ENCODE measurements around the gene ACOXL.

ACOXL gene

GRCh38 chr2:110751642-110752041 lies 19.3 kb downstream of the ACOXL start:
- H3K27ac ChIP-seq (ENCODE audit: insufficient read depth, low read depth, low read length, poor library complexity, severe bottlenecking): no peak overlapping the region
- WGBS, 2 experiments: 93 to 100% methylated on average over 1 to 3 of the region's 3 CpGs
- H3K36me3 ChIP-seq (ENCODE audit: control insufficient read depth, insufficient read depth, low read length): no peaks in the 10 kb centered on the region
- H3K27me3 ChIP-seq (ENCODE audit: control insufficient read depth, insufficient read depth, low read length, poor library complexity, severe bottlenecking): no peaks in the 10 kb centered on the region
- peaks cover 10% of the 10 kb centered on the region for H3K4me1 ChIP-seq (ENCODE audit: control insufficient read depth, insufficient read depth, low read length)
- no peak overlapping the region for H3K4me3 ChIP-seq (ENCODE audit: insufficient read depth, low read depth, low read length)
- H3K9me3 ChIP-seq (ENCODE audit: control insufficient read depth, low read length): no peaks in the 10 kb centered on the region

GRCh38 chr2:110752871-110753270 lies 20.5 kb downstream of the ACOXL start:
- H3K9me3 ChIP-seq (ENCODE audit: control insufficient read depth, low read length): no peaks in the 10 kb centered on the region
- no peaks in the 10 kb centered on the region for H3K36me3 ChIP-seq (ENCODE audit: control insufficient read depth, insufficient read depth, low read length)
- H3K27me3 ChIP-seq (ENCODE audit: control insufficient read depth, insufficient read depth, low read length, poor library complexity, severe bottlenecking): no peaks in the 10 kb centered on the region
- H3K4me1 ChIP-seq (ENCODE audit: control insufficient read depth, insufficient read depth, low read length): peaks cover 10% of the 10 kb centered on the region
- no peak overlapping the region for H3K4me3 ChIP-seq (ENCODE audit: insufficient read depth, low read depth, low read length)
- H3K27ac ChIP-seq (ENCODE audit: insufficient read depth, low read depth, low read length, poor library complexity, severe bottlenecking): no peak overlapping the region
- 84 to 86% methylated on average over 2 of the region's 2 CpGs for WGBS, 2 experiments

GRCh38 chr2:110755491-110756078 lies 23.2 kb downstream of the ACOXL start:
- Histone ChIP-seq H3K4me3 (ENCODE audit: insufficient read depth, low read depth, low read length) (no peak overlapping the region), H3K27ac (ENCODE audit: insufficient read depth, low read depth, low read length, poor library complexity, severe bottlenecking) (no peak overlapping the region), H3K4me1 (ENCODE audit: control insufficient read depth, insufficient read depth, low read length) (peaks cover 4% of the 10 kb centered on the region), H3K36me3 (ENCODE audit: control insufficient read depth, insufficient read depth, low read length) (no peaks in the 10 kb centered on the region), H3K9me3 (ENCODE audit: control insufficient read depth, low read length) (no peaks in the 10 kb centered on the region), H3K27me3 (ENCODE audit: control insufficient read depth, insufficient read depth, low read length, poor library complexity, severe bottlenecking) (no peaks in the 10 kb centered on the region)
- WGBS, 2 experiments: 76 to 94% methylated on average over 2 to 4 of the region's 4 CpGs

DNA sequence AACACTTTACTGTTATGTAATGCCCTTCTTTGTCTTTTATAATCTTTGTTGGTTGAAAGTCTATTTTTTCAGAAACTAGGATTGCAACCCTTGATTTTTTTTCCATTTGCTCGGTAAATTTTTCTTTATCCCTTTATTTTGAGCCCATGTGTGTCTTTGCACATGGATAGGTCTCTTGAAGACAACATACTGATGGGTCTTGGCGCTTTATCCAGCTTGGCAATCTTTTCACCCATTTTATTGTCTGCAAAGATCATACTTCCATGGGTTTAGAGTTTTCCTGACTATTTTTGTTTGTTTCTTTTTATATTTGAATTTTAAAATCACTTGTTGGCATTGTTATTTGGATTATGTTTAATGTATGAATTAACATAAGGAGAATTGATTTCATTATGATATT lies 27.0 kb downstream of the ACOXL start:
- H3K36me3 ChIP-seq (ENCODE audit: control insufficient read depth, insufficient read depth, low read length): no peaks in the 10 kb centered on the region
- no peaks in the 10 kb centered on the region for H3K9me3 ChIP-seq (ENCODE audit: control insufficient read depth, low read length)
- no peaks in the 10 kb centered on the region for H3K27me3 ChIP-seq (ENCODE audit: control insufficient read depth, insufficient read depth, low read length, poor library complexity, severe bottlenecking)
- 95 to 96% methylated on average over 2 of the region's 2 CpGs for WGBS, 2 experiments
- no peak overlapping the region for H3K4me3 ChIP-seq (ENCODE audit: insufficient read depth, low read depth, low read length)
- no peaks in the 10 kb centered on the region for H3K4me1 ChIP-seq (ENCODE audit: control insufficient read depth, insufficient read depth, low read length)
- H3K27ac ChIP-seq (ENCODE audit: insufficient read depth, low read depth, low read length, poor library complexity, severe bottlenecking): no peak overlapping the region

- H3K4me1 ChIP-seq (ENCODE audit: control insufficient read depth, insufficient read depth, low read length): peaks cover 8% of the 10 kb centered on the region
- no peaks in the 10 kb centered on the region for H3K27me3 ChIP-seq (ENCODE audit: control insufficient read depth, insufficient read depth, low read length, poor library complexity, severe bottlenecking)
- H3K4me3 ChIP-seq (ENCODE audit: insufficient read depth, low read depth, low read length): no peak overlapping the region
- H3K9me3 ChIP-seq (ENCODE audit: control insufficient read depth, low read length): no peaks in the 10 kb centered on the region
- no peaks in the 10 kb centered on the region for H3K36me3 ChIP-seq (ENCODE audit: control insufficient read depth, insufficient read depth, low read length)
- WGBS, 2 experiments: 100% methylated on average over 1 of the region's 1 CpG; no CpG with 5 or more reads in 1 of the 2 experiments
- H3K27ac ChIP-seq (ENCODE audit: insufficient read depth, low read depth, low read length, poor library complexity, severe bottlenecking): no peak overlapping the region
Observed at GRCh38 chr2:110764931-110765330, 32.6 kb downstream of the ACOXL start.

DNA sequence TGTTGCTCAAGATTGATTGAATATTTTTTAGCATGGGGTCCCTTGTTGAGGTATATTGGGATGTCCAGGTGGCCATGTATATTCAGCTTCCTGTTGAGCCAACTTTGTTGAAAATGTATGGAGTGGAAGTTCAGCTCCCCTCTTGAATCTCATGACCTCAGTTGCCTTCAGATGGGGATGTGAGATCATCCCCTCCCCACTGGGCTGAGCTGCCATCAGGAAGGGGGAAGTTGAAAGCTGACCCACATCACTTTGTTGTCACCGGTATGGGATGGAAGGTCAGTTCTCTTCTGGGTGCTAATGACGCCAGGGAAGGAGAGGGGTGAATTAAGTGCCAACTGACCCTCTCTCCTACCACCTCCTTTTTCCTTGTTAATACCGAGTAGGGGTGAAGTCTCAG lies 33.9 kb downstream of the ACOXL start:
- Histone ChIP-seq H3K9me3 (ENCODE audit: control insufficient read depth, low read length) (no peaks in the 10 kb centered on the region), H3K36me3 (ENCODE audit: control insufficient read depth, insufficient read depth, low read length) (no peaks in the 10 kb centered on the region), H3K27ac (ENCODE audit: insufficient read depth, low read depth, low read length, poor library complexity, severe bottlenecking) (no peak overlapping the region), H3K4me3 (ENCODE audit: insufficient read depth, low read depth, low read length) (no peak overlapping the region), H3K27me3 (ENCODE audit: control insufficient read depth, insufficient read depth, low read length, poor library complexity, severe bottlenecking) (no peaks in the 10 kb centered on the region), H3K4me1 (ENCODE audit: control insufficient read depth, insufficient read depth, low read length) (peaks cover 15% of the 10 kb centered on the region)
- WGBS, 2 experiments: 80 to 94% methylated on average over 1 to 2 of the region's 3 CpGs

DNA sequence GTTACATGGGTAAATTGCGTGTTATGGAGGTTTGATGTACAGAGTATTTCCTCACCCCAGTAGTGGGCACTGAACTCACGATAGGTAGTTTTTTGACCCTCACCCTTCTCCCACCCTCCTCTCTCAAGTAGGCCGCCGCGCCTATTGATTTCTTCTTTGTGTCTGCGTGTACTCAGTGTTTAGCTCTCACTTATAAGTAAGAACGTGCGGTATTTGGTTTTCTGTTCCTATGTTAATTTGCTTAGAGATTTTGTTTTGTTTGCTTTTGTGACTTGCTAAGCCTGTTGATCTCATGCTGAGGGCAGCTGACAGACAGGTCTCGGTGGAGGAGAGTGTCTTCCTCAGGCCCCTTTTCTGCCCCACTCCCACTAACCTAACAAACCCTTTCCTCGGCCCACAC lies 36.2 kb downstream of the ACOXL start:
- Histone ChIP-seq H3K27ac (ENCODE audit: insufficient read depth, low read depth, low read length, poor library complexity, severe bottlenecking) (no peak overlapping the region), H3K4me3 (ENCODE audit: insufficient read depth, low read depth, low read length) (no peak overlapping the region), H3K27me3 (ENCODE audit: control insufficient read depth, insufficient read depth, low read length, poor library complexity, severe bottlenecking) (peaks cover 6% of the 10 kb centered on the region), H3K4me1 (ENCODE audit: control insufficient read depth, insufficient read depth, low read length) (peaks cover 15% of the 10 kb centered on the region), H3K9me3 (ENCODE audit: control insufficient read depth, low read length) (no peaks in the 10 kb centered on the region), H3K36me3 (ENCODE audit: control insufficient read depth, insufficient read depth, low read length) (no peaks in the 10 kb centered on the region)
- 13 to 20% methylated on average over 8 of the region's 10 CpGs for WGBS, 2 experiments

GRCh38 chr2:110770404-110770958 lies 38.1 kb downstream of the ACOXL start:
- Histone ChIP-seq H3K9me3 (ENCODE audit: control insufficient read depth, low read length) (no peaks in the 10 kb centered on the region), H3K36me3 (ENCODE audit: control insufficient read depth, insufficient read depth, low read length) (no peaks in the 10 kb centered on the region), H3K4me3 (ENCODE audit: insufficient read depth, low read depth, low read length) (no peak overlapping the region), H3K4me1 (ENCODE audit: control insufficient read depth, insufficient read depth, low read length) (peaks cover 15% of the 10 kb centered on the region), H3K27ac (ENCODE audit: insufficient read depth, low read depth, low read length, poor library complexity, severe bottlenecking) (no peak overlapping the region), H3K27me3 (ENCODE audit: control insufficient read depth, insufficient read depth, low read length, poor library complexity, severe bottlenecking) (peaks cover 6% of the 10 kb centered on the region)
- WGBS, 2 experiments: 70 to 75% methylated on average over 16 of the region's 16 CpGs

DNA sequence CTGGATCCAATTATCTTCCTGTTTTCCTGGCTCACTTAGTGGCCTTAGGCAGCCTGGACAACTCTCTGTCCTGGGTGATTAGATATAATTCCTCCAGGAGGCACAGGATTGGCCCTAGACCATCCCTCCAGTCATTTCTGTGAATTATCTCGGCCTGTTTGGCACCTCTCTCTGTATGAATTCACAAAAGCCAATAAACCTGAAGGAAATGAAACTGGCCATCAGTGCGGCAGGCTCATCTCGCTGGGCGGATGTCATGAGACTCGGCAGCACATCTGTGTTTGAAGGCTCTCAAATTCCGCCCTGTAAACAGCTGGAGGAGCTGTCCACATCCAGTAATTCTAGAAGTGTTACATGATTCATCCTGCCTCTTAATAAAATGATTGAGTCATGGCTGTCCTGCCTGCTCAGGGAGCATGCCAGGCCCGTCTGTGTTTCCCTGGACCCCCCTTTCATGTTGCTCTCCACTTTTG lies 38.6 kb downstream of the ACOXL start:
- H3K9me3 ChIP-seq (ENCODE audit: control insufficient read depth, low read length): no peaks in the 10 kb centered on the region
- H3K27me3 ChIP-seq (ENCODE audit: control insufficient read depth, insufficient read depth, low read length, poor library complexity, severe bottlenecking): peaks cover 6% of the 10 kb centered on the region
- H3K27ac ChIP-seq (ENCODE audit: insufficient read depth, low read depth, low read length, poor library complexity, severe bottlenecking): no peak overlapping the region
- no peak overlapping the region for H3K4me3 ChIP-seq (ENCODE audit: insufficient read depth, low read depth, low read length)
- H3K36me3 ChIP-seq (ENCODE audit: control insufficient read depth, insufficient read depth, low read length): no peaks in the 10 kb centered on the region
- peaks cover 15% of the 10 kb centered on the region for H3K4me1 ChIP-seq (ENCODE audit: control insufficient read depth, insufficient read depth, low read length)
- WGBS, 2 experiments: 89 to 90% methylated on average over 7 of the region's 7 CpGs

DNA sequence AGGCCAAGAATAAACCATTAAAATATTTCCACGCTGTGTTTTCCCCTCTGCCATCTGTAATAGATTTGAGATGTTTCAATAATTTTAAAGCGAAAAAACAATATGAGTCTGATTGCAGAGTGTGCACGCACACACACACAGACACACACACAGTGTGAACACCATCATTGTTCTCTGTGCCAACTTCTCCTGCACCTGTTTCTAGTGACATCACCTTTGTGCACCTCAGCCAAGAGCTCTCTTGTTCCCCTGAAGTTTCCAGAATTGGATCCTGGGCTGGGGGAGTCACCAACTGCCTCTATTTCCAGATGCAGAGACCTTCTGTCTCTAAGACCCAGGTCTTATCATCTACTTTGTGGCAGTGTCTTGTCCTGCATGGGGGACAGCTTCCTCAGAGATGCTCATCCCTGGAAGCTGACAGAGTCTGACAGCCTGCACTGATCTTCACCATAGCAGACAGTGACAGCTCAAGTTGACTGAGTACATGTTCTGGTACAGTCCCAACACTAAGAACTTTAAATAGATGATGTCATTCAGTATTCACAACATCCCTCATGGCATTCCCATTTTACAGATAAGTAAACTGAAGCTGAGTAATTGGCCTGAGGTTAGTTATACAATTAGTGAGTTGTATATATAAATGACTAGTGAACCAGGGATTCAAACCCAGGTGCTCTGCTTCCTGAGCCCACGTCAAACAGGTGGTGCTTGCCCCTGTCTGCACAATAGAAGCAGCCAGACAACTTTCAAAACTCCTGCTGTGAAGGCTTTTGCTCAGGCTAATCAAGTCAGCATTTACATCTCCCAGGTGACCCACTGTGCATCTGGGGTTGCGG lies 39.4 kb downstream of the ACOXL start:
- Histone ChIP-seq H3K27ac (ENCODE audit: insufficient read depth, low read depth, low read length, poor library complexity, severe bottlenecking) (no peak overlapping the region), H3K27me3 (ENCODE audit: control insufficient read depth, insufficient read depth, low read length, poor library complexity, severe bottlenecking) (peaks cover 6% of the 10 kb centered on the region), H3K4me3 (ENCODE audit: insufficient read depth, low read depth, low read length) (no peak overlapping the region), H3K36me3 (ENCODE audit: control insufficient read depth, insufficient read depth, low read length) (no peaks in the 10 kb centered on the region), H3K9me3 (ENCODE audit: control insufficient read depth, low read length) (no peaks in the 10 kb centered on the region), H3K4me1 (ENCODE audit: control insufficient read depth, insufficient read depth, low read length) (peaks cover 15% of the 10 kb centered on the region)
- 79 to 85% methylated on average over 5 of the region's 5 CpGs for WGBS, 2 experiments

Data from ectodermal cell (in vitro differentiated cells).